Mesendoderm (in vitro differentiated cells): ENCODE data around the gene IRAG1.

Experiments
- DNase-seq: peaks from one replicate; pipeline ENCODE4 v3.0.0; 2013
- H2AK5ac ChIP-seq: 2 replicates; pipeline ENCODE4 v1.6.1; 2013; ENCODE audit warnings: low read length, inconsistent platforms
- H2BK120ac ChIP-seq: 2 replicates; pipeline ENCODE4 v1.6.1; 2013; ENCODE audit warnings: low read depth, mild to moderate bottlenecking, low read length, moderate library complexity, mixed read lengths
- H2BK15ac ChIP-seq: replicated peaks from 2 replicates; pipeline ENCODE4 v1.6.1; 2013; ENCODE audit warnings: low read depth, mild to moderate bottlenecking, moderate library complexity
- H2BK5ac ChIP-seq: 2 replicates; pipeline ENCODE4 v1.6.1; 2013; ENCODE audit warnings: low read length, inconsistent platforms
- H3K18ac ChIP-seq: 2 replicates; pipeline ENCODE4 v1.6.1; 2013; ENCODE audit warnings: mild to moderate bottlenecking, low read length, mixed read lengths
- H3K23ac ChIP-seq: one replicate; pipeline ENCODE4 v1.6.1; 2013; ENCODE audit warnings: low read length
- H3K27ac ChIP-seq: 2 replicates; pipeline ENCODE4 v1.5.1; 2013; ENCODE audit warnings: low read depth, mild to moderate bottlenecking, inconsistent platforms, low read length, moderate library complexity
- H3K27me3 ChIP-seq: 2 replicates; pipeline ENCODE4 v1.6.1; 2013; ENCODE audit warnings: low read length, control low read depth, mild to moderate bottlenecking, inconsistent platforms; ENCODE audit not compliant: insufficient read depth, poor library complexity
- H3K36me3 ChIP-seq: 2 replicates; pipeline ENCODE4 v1.6.1; 2013; ENCODE audit warnings: low read length, inconsistent platforms; ENCODE audit not compliant: control insufficient read depth, insufficient read depth
- H3K4ac ChIP-seq: one replicate; pipeline ENCODE4 v1.6.1; 2013; ENCODE audit warnings: low read depth, mild to moderate bottlenecking, low read length, moderate library complexity
- H3K4me1 ChIP-seq: 2 replicates; pipeline ENCODE4 v1.6.1; 2013; ENCODE audit warnings: low read depth, low read length, inconsistent platforms; ENCODE audit not compliant: control insufficient read depth
- H3K4me2 ChIP-seq: 2 replicates; pipeline ENCODE4 v1.6.1; 2013; ENCODE audit warnings: low read length
- H3K4me3 ChIP-seq: 2 replicates; pipeline ENCODE4 v1.5.1; 2013; ENCODE audit warnings: mild to moderate bottlenecking, low read length
- H3K56ac ChIP-seq: one replicate; pipeline ENCODE4 v1.6.1; 2013; ENCODE audit warnings: low read length
- H3K79me1 ChIP-seq: 2 replicates; pipeline ENCODE4 v1.6.1; 2013; ENCODE audit warnings: low read length, inconsistent platforms
- H3K79me2 ChIP-seq: 2 replicates; pipeline ENCODE4 v1.6.1; 2013; ENCODE audit warnings: mild to moderate bottlenecking, low read length; ENCODE audit not compliant: control insufficient read depth, insufficient read depth
- H3K9ac ChIP-seq: 2 replicates; pipeline ENCODE4 v1.6.1; 2013; ENCODE audit warnings: low read length, inconsistent platforms
- H4K5ac ChIP-seq: one replicate; pipeline ENCODE4 v1.6.1; 2013; ENCODE audit warnings: low read length
- H4K8ac ChIP-seq: one replicate; pipeline ENCODE4 v1.6.1; 2013; ENCODE audit warnings: low read depth, mild to moderate bottlenecking, control low read depth, low read length, moderate library complexity
- WGBS: extraction: QIAGEN DNeasy Blood & Tissue Kit; methylation state at CpG from one replicate; pipeline ENCODE4 v1.1.7; 2013; ENCODE audit warnings: low lambda C conversion rate, missing lambda C conversion rate; ENCODE audit not compliant: insufficient coverage; ENCODE audit errors: extremely low coverage; 5-methylcytosine and 5-hydroxymethylcytosine counted together

IRAG1 gene

DNA sequence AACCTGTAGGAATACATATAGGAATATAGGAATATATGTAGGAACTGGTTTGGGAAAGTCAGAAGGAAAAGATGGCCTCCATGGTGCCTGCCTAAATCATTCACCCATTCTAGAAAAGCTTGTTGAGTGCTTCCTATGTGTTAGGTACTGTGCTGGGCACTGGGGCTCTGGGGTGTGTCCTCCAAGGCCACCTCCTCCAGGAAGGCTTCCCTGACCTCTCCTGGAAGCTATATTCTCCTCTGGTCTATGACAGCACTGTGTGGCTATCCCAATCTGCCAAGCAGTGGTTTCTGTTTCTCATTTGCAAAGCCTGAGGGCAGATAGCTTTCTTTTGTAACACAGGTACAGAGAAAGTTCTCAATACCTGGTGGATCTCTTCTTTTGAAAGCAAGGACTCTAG, 30.2 kb downstream of the IRAG1 start:
- no peaks in the 10 kb centered on the region for H3K4me1 ChIP-seq

DNA sequence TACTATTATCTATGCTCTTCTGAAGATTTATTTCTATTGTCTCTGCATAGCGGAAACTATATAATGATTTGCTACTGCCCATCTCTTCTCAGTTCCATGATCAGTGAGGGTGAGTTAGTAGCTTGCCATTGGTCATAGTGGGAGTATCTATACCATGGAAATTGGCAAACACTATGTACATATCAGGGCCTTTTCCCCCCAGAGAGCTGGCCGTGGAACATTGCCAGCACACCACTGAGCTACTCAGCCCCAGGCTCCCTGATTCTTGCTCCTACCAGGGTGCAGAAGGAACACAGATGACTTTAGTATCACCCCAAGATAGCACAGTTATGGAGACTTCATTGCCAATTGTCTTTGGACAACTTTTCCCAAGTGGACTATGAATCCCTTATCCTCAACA, 33.2 kb downstream of the IRAG1 start:
- Histone ChIP-seq H3K4ac (no peak overlapping the region), H3K23ac (no peak overlapping the region), H3K18ac (no peak overlapping the region), H3K4me3 (no peak overlapping the region), H3K56ac (no peak overlapping the region), H2BK120ac (no peak overlapping the region), H2BK15ac (no peak overlapping the region), H3K36me3 (no peaks in the 10 kb centered on the region), H3K4me1 (no peaks in the 10 kb centered on the region), H2BK5ac (no peak overlapping the region), H3K27me3 (no peaks in the 10 kb centered on the region), H4K5ac (no peak overlapping the region), H4K8ac (no peak overlapping the region), H3K4me2 (no peak overlapping the region), H3K79me1 (no peaks in the 10 kb centered on the region), H3K79me2 (no peaks in the 10 kb centered on the region), H3K27ac (no peak overlapping the region), H3K9ac (no peak overlapping the region), H2AK5ac (no peak overlapping the region)
- no CpG with 5 or more reads among the region's 2 CpGs for WGBS
- no peak for DNase-seq

More for the DNA sequence above, 30.2 kb downstream of the IRAG1 start:
- H3K27me3 ChIP-seq: no peaks in the 10 kb centered on the region
- no peak overlapping the region for H2AK5ac ChIP-seq
- H3K36me3 ChIP-seq: no peaks in the 10 kb centered on the region
- H2BK5ac ChIP-seq: no peak overlapping the region
- H3K79me2 ChIP-seq: no peaks in the 10 kb centered on the region
- no peak overlapping the region for H4K5ac ChIP-seq
- no peak for DNase-seq
- H3K79me1 ChIP-seq: no peaks in the 10 kb centered on the region
- no peak overlapping the region for H3K18ac ChIP-seq
- no peak overlapping the region for H2BK15ac ChIP-seq
- H3K27ac ChIP-seq: no peak overlapping the region
- no peak overlapping the region for H3K9ac ChIP-seq
- H3K56ac ChIP-seq: no peak overlapping the region
- H3K4ac ChIP-seq: no peak overlapping the region
- H3K4me3 ChIP-seq: no peak overlapping the region
- H3K4me2 ChIP-seq: no peak overlapping the region
- no peak overlapping the region for H3K23ac ChIP-seq
- H4K8ac ChIP-seq: no peak overlapping the region
- H2BK120ac ChIP-seq: no peak overlapping the region

DNA sequence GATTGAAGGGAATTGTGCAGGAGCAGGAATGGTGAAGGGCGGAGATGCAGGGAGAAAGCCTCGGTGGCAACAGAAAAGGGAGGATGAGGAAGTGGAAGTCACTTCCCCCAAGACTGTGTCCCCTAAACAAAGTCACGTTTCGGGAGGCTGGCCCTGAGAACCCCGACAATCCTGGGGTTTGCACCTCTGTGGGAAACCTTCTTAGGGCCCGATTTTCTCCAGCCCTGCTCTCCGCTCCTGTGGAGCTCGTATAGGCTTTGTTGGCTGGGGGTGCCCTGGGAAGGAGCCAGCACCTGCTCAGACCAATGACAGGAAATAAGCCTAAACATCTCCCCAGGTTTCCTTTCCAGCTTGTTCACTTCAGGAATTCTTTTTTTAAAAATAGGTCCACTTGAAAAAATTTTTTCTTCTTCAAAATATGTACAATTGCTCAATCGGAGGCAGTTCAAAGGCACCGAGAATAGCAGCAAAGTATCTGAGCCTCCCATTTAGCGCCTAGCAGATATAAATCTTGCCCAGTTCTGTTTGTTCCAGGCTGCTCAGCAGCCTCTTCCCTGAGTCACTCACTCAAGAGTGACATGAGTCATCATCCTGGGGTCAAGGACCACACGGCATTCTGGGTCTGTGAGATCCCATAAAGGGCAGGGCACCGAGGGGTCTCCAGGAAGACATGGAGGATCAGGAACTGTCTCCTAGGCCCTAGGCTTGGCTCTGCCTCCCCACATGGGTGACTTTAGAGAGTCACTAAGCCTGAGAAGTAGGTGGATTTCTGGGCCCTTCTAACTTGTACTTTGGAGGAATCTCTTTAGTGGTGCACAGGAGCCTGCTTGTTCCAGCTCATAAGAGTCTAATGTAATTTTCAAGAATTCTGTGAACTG, 34.0 kb downstream of the IRAG1 start:
- no peak overlapping the region for H3K27ac ChIP-seq
- no peak overlapping the region for H3K18ac ChIP-seq
- DNase-seq: peak; percentile 57
- no peak overlapping the region for H2BK15ac ChIP-seq
- H3K36me3 ChIP-seq: no peaks in the 10 kb centered on the region
- no peak overlapping the region for H3K9ac ChIP-seq
- H3K4me1 ChIP-seq: no peaks in the 10 kb centered on the region
- H2BK5ac ChIP-seq: no peak overlapping the region
- no peak overlapping the region for H2AK5ac ChIP-seq
- H3K23ac ChIP-seq: no peak overlapping the region
- no peak overlapping the region for H4K8ac ChIP-seq
- H3K4ac ChIP-seq: no peak overlapping the region
- no peak overlapping the region for H2BK120ac ChIP-seq
- no peaks in the 10 kb centered on the region for H3K27me3 ChIP-seq
- no peaks in the 10 kb centered on the region for H3K79me1 ChIP-seq
- no peak overlapping the region for H4K5ac ChIP-seq
- no peak overlapping the region for H3K56ac ChIP-seq
- WGBS: no CpG with 5 or more reads among the region's 13 CpGs
- H3K79me2 ChIP-seq: no peaks in the 10 kb centered on the region
- no peak overlapping the region for H3K4me2 ChIP-seq
- no peak overlapping the region for H3K4me3 ChIP-seq

- no peak overlapping the region for H3K27ac ChIP-seq
- DNase-seq: no peak
- H4K8ac ChIP-seq: no peak overlapping the region
- H3K79me2 ChIP-seq: no peaks in the 10 kb centered on the region
- H3K9ac ChIP-seq: no peak overlapping the region
- H2BK120ac ChIP-seq: no peak overlapping the region
- H3K4me1 ChIP-seq: no peaks in the 10 kb centered on the region
- H3K4ac ChIP-seq: no peak overlapping the region
- H3K18ac ChIP-seq: no peak overlapping the region
- no peak overlapping the region for H2BK15ac ChIP-seq
- H2AK5ac ChIP-seq: no peak overlapping the region
- no peaks in the 10 kb centered on the region for H3K79me1 ChIP-seq
- no peak overlapping the region for H3K4me3 ChIP-seq
- H3K4me2 ChIP-seq: no peak overlapping the region
- H3K56ac ChIP-seq: no peak overlapping the region
- H3K23ac ChIP-seq: no peak overlapping the region
- H4K5ac ChIP-seq: no peak overlapping the region
- WGBS: no CpG with 5 or more reads among the region's 6 CpGs
- no peaks in the 10 kb centered on the region for H3K27me3 ChIP-seq
- no peaks in the 10 kb centered on the region for H3K36me3 ChIP-seq
- no peak overlapping the region for H2BK5ac ChIP-seq
Observed at GRCh38 chr11:10658621-10659338, 34.8 kb downstream of the IRAG1 start.

GRCh38 chr11:10657308-10658271, 36.0 kb downstream of the IRAG1 start:
- Histone ChIP-seq H3K79me1 (no peaks in the 10 kb centered on the region), H3K27me3 (no peaks in the 10 kb centered on the region), H3K36me3 (no peaks in the 10 kb centered on the region), H2BK15ac (no peak overlapping the region), H3K4me3 (no peak overlapping the region), H3K27ac (no peak overlapping the region), H3K79me2 (no peaks in the 10 kb centered on the region), H3K4me2 (no peak overlapping the region), H3K4me1 (no peaks in the 10 kb centered on the region), H3K56ac (no peak overlapping the region), H3K9ac (no peak overlapping the region), H2AK5ac (no peak overlapping the region), H2BK5ac (no peak overlapping the region), H4K5ac (no peak overlapping the region), H2BK120ac (no peak overlapping the region), H4K8ac (no peak overlapping the region), H3K18ac (no peak overlapping the region), H3K4ac (no peak overlapping the region), H3K23ac (no peak overlapping the region)
- WGBS: no CpG with 5 or more reads among the region's 20 CpGs
- no peak for DNase-seq
